Endothelial cell of umbilical vein (primary cell): ENCODE results near the gene KBTBD3. TPM values are rescaled to one million over a fixed set of nuclear protein-coding genes. Genes with fewer than 3 reads are reported as not detected.

Source experiments
- BruUV-seq: library from RNA; stranded (reverse); fragments of 400-500 nt; replicated peaks from 2 replicates; lab custom pipeline; 2021; lab: Mats Ljungman, UMichigan
- CTCF ChIA-PET: fragments of 300-600, 350-600 bp; sonication (Branson Sonifier 250); formaldehyde crosslinking; loops from one replicate; lab custom pipeline; 2021; ENCODE audit warnings: antibody characterized with exemption, inconsistent platforms; lab: Charles Lee
- POLR2A ChIA-PET: fragments of 300-600, 350-600 bp; sonication (Branson Sonifier 250); formaldehyde crosslinking; loops from one replicate; lab custom pipeline; 2021; ENCODE audit warnings: antibody characterized with exemption, inconsistent platforms; lab: Charles Lee
- DNase-seq: peaks from one replicate; pipeline ENCODE4 v3.0.0-alpha.2; 2011; ENCODE audit warnings: low read depth, low spot score
- FAIRE-seq: peaks from 2 replicates; lab custom pipeline; 2011; peaks lifted over from hg19 to GRCh38; lab: Jason Lieb, UNC
- H2AFZ ChIP-seq: 2 replicates; pipeline ENCODE4 v1.6.0; 2012; ENCODE audit warnings: low read depth, low read length, control low read depth, inconsistent platforms
- H3K27ac ChIP-seq: 2 replicates; pipeline ENCODE4 v1.5.1; 2011; ENCODE audit warnings: low read depth, mild to moderate bottlenecking, control low read depth, low read length, moderate library complexity; ENCODE audit not compliant: insufficient read depth
- H3K27me3 ChIP-seq, 2 experiments: 2 replicates each; pipeline versions ENCODE4 v1.6.0 to v1.6.1; 2011; ENCODE audit warnings: low read length in 2 of 2, mixed read lengths in 1 of 2; ENCODE audit not compliant: control insufficient read depth in 2 of 2, insufficient read depth in 2 of 2
- H3K36me3 ChIP-seq, 2 experiments: 2 replicates in 1 of 2; 3 replicates in 1 of 2; pipeline ENCODE4 v1.5.1; 2011; ENCODE audit warnings: low read length in 2 of 2, mild to moderate bottlenecking in 1 of 2, moderate library complexity in 1 of 2; ENCODE audit not compliant: control insufficient read depth in 2 of 2, insufficient read depth in 2 of 2; ENCODE audit errors: extremely low read depth in 1 of 2
- H3K4me1 ChIP-seq: 3 replicates; pipeline ENCODE4 v1.5.1; 2011; ENCODE audit warnings: mild to moderate bottlenecking, low read length; ENCODE audit not compliant: control insufficient read depth, insufficient read depth; ENCODE audit errors: extremely low read depth
- H3K4me2 ChIP-seq: 2 replicates; pipeline ENCODE4 v1.6.1; 2011; ENCODE audit warnings: low read length, control low read depth, mixed read lengths; ENCODE audit not compliant: insufficient read depth
- H3K4me3 ChIP-seq, 3 experiments: fragments of 200-600 bp in 1 of 3; sonication (generic), shearing (Covaris generic) in 1 of 3; replicated peaks in 1 of 3; 2 replicates each; pipeline ENCODE4 v1.5.1; 2011 to 2016; ENCODE audit warnings: control low read depth in 3 of 3, low read length in 3 of 3, mild to moderate bottlenecking in 2 of 3, inconsistent platforms in 1 of 3, low read depth in 1 of 3, moderate library complexity in 1 of 3; ENCODE audit not compliant: insufficient read depth in 1 of 3
- H3K79me2 ChIP-seq: 2 replicates; pipeline ENCODE4 v1.6.0; 2012; ENCODE audit warnings: low read length, inconsistent platforms; ENCODE audit not compliant: control insufficient read depth, insufficient read depth
- H3K9ac ChIP-seq: replicated peaks from 2 replicates; pipeline ENCODE3; 2011; ENCODE audit warnings: low read length, control low read depth; ENCODE audit not compliant: insufficient read depth; ENCODE audit errors: extremely low read depth
- H3K9me1 ChIP-seq: replicated peaks from 3 replicates; pipeline ENCODE4 v1.6.0; 2011; ENCODE audit warnings: mild to moderate bottlenecking, low read length; ENCODE audit not compliant: control insufficient read depth, insufficient read depth; ENCODE audit errors: extremely low read depth
- H3K9me3 ChIP-seq: replicated peaks from 2 replicates; pipeline ENCODE4 v1.5.1; 2012; ENCODE audit warnings: low read length, inconsistent platforms; ENCODE audit not compliant: control insufficient read depth, insufficient read depth
- H4K20me1 ChIP-seq: replicated peaks from 2 replicates; pipeline ENCODE3; 2011; ENCODE audit warnings: mild to moderate bottlenecking, low read length; ENCODE audit not compliant: control insufficient read depth, insufficient read depth; ENCODE audit errors: extremely low read depth
- CTCF ChIP-seq, 2 donors: IDR thresholded peaks; 1 replicate in 1 of 2; 2 replicates in 1 of 2; pipeline ENCODE4 v1.5.1; 2011; ENCODE audit warnings: low read length in 2 of 2, mild to moderate bottlenecking in 2 of 2, moderate library complexity in 2 of 2, control low read depth in 1 of 2, inconsistent platforms in 1 of 2, low read depth in 1 of 2; ENCODE audit not compliant: insufficient read depth in 1 of 2; ENCODE audit errors: extremely low read depth in 1 of 2
- EZH2 ChIP-seq: IDR thresholded peaks from 2 replicates; pipeline ENCODE4 v1.6.1; 2012; ENCODE audit warnings: borderline replicate concordance, low read depth, mild to moderate bottlenecking, moderate library complexity, low read length, inconsistent platforms; ENCODE audit not compliant: severe bottlenecking
- FOS ChIP-seq: IDR thresholded peaks from 2 replicates; pipeline ENCODE4 v1.6.1; 2011; ENCODE audit warnings: mild to moderate bottlenecking, low read length, moderate library complexity, borderline replicate concordance; ENCODE audit not compliant: insufficient read depth
- GATA2 ChIP-seq: IDR thresholded peaks from 2 replicates; pipeline ENCODE4 v1.7.0; 2011; ENCODE audit warnings: low read depth, mild to moderate bottlenecking, moderate library complexity, mixed read lengths, low read length; ENCODE audit not compliant: insufficient read length, insufficient read depth
- JUN ChIP-seq: IDR thresholded peaks from 2 replicates; pipeline ENCODE4 v1.6.1; 2011; ENCODE audit warnings: borderline replicate concordance, low read depth; ENCODE audit not compliant: insufficient read length, insufficient read depth
- MYC ChIP-seq: IDR thresholded peaks from one replicate; pipeline ENCODE4 v1.6.1; 2011; ENCODE audit warnings: mild to moderate bottlenecking, low read depth, low read length
- POLR2A ChIP-seq: IDR thresholded peaks from 2 replicates; pipeline ENCODE4 v1.6.1; 2012; ENCODE audit warnings: low read depth, mild to moderate bottlenecking, control low read depth, low read length
- POLR2AphosphoS5 ChIP-seq: IDR thresholded peaks from 2 replicates; pipeline ENCODE4 v1.6.1; 2012; ENCODE audit warnings: low read depth, mild to moderate bottlenecking, control low read depth, low read length, moderate library complexity; ENCODE audit not compliant: insufficient read depth
- dilution Hi-C: fragments of 300-500 bp; cut with MboI; formaldehyde crosslinking; loops from one replicate; pipeline ENCODE4 v1.15.0; 2019; ENCODE audit warnings: low sequenced_read_pairs; ENCODE audit not compliant: extremely low pct_ligation_motif_present
- intact Hi-C: fragments of 100-400 bp; cut with micrococcal nuclease; formaldehyde crosslinking; loops from one replicate; pipeline ENCODE4 v1.10.0; 2022
- polyA plus RNA-seq, 4 experiments: library from polyadenylated mRNA; depleted of rRNA in 3 of 4; stranded (reverse) in 3 of 4; unstranded in 1 of 4; fragments of >200 nt; gene quantifications; 2 replicates each; pipeline versions ENCODE4 v1.2.1 to v1.2.3, GENCODE V29; 2011 to 2012; ENCODE audit warnings: missing spikeins in 1 of 4
- total RNA-seq: library from RNA; stranded (reverse); gene quantifications from 2 replicates; pipeline ENCODE4 v1.2.3, GENCODE V29; 2021
- TF ChIP-seq, protein P1 (sequence below): IDR thresholded peaks from 2 replicates; pipeline ENCODE4 v1.6.1; 2011; ENCODE audit not compliant: insufficient read depth, insufficient read length

Gene KBTBD3
- total and polyA plus RNA-seq, 2 donors (not counting 3 experiments of a cell fraction or from before 2014, with no cell fraction given), result 0.76 to 2.4 TPM

DNA sequence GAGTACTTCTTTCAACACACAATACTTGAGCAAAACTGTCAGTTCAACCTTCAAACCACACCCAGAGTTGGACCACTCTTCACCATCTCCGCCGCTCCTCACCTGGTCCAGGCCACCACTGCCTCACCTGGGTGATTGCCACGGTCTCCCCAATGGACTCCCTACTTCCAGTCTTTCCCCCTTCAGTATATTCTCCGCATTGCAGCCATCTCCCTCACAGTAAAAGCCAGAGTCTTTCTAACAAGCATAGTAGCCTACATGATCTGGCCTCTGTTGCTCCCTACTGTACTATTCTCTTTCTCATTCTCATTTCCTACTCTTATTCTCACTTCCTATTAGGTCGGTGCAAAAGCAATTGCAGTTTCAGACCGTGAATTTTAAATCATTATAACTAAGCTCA is 28.8 kb upstream of the KBTBD3 start:
- H3K9me1 ChIP-seq, result no peaks in the 10 kb centered on the region
- POLR2A ChIA-PET, result no interaction called here
- dilution Hi-C loops, result no loop called here

More for the DNA sequence above, 28.8 kb upstream of the KBTBD3 start:
- Histone ChIP-seq H3K4me1 (no peaks in the 10 kb centered on the region), H3K27ac (no peak overlapping the region), H3K36me3 (no peaks in the 10 kb centered on the region), H3K9me3 (no peaks in the 10 kb centered on the region), H4K20me1 (no peaks in the 10 kb centered on the region), H3K9ac (no peak overlapping the region), H2AFZ (no peak overlapping the region), H3K4me3 (no peak overlapping the region), H3K27me3 (no peaks in the 10 kb centered on the region), H3K79me2 (no peaks in the 10 kb centered on the region), H3K4me2 (no peak overlapping the region)
- no peak for FAIRE-seq
- no TSS peak for BruUV-seq
- DNase-seq, result no peak
- CTCF ChIA-PET, result no interaction called here
- TF ChIP-seq MYC, result no peak
- no peak for TF ChIP-seq JUN
- no peak for TF ChIP-seq POLR2A
- no peak for TF ChIP-seq FOS
- no peak for TF ChIP-seq EZH2
- TF ChIP-seq, protein P1, sequence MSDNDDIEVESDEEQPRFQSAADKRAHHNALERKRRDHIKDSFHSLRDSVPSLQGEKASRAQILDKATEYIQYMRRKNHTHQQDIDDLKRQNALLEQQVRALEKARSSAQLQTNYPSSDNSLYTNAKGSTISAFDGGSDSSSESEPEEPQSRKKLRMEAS, result no peak
- no peak for TF ChIP-seq GATA2
- TF ChIP-seq POLR2AphosphoS5, result no peak
- no peak for TF ChIP-seq CTCF (IDR thresholded peaks at IDR 0.05; ENCODE audit: extremely low read depth in 1 of 2, insufficient read depth in 1 of 2, low read depth in 1 of 2, low read length in 2 of 2)
- intact Hi-C loops, result no loop called here
